SK-N-MC (cell line): ENCODE results near the gene MPG.

ENCODE experiments used
- EZH2 ChIP-seq: fragments of 200-600 bp; sonication (generic); IDR thresholded peaks from one replicate; pipeline ENCODE4 v1.6.1; 2017; ENCODE audit warnings: antibody characterized with exemption
- FOXP2 ChIP-seq: optimal IDR thresholded peaks from 2 replicates; pipeline ENCODE3; 2011; ENCODE audit warnings: mild to moderate bottlenecking, moderate library complexity; ENCODE audit not compliant: insufficient read depth; ENCODE audit errors: extremely low read length, control extremely low read depth
- POLR2AphosphoS5 ChIP-seq: IDR thresholded peaks from 2 replicates; pipeline ENCODE4 v1.6.1; 2012; ENCODE audit warnings: mild to moderate bottlenecking, low read depth, low read length, borderline replicate concordance

DNA sequence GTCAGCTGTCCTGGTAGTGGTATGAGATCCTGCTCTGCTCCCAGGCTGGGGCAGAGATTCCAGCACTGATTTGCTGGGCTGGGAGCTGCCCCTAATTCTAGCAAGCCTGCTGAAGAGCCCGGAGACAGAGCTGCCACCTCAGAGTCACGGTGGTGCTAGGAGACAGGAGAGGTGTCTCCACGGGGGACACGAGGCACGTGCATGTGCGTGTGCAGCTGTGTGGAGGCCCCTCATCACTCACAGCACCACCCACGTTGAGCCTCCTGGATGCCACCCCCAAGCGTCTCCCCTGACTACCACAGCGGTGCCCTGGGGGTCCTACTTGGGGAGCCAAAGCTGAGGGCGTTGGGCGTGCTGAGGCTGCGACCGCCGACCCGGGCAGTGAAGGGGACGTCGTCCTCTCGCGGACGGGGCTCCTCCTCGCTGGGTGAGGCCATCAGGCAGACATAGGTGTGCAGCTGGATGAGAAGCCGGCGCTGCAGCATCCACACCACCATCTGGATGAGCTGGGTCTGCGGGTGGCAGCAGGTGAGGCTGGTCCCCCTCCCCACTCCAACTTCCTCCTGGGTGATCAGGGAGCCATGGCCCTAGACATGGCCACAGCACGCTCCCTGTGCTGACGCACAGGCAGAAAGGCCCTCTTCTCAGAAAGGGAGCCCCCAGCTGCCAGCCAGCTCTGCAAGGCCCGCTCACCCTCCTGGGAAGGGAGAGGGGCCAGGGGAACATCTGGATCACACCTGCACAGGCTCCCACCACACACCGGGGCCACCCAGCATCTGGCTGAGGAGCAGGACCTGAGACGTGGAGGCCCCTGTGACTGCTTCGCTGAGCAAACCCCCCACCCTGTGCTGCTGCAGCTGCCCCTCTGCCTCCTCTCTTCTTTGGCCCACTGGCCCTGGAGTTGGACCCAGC is 11.6 kb downstream of the MPG start:
- TF ChIP-seq POLR2AphosphoS5 = no peak; the same call in 1 of the 2 replicates
- no peak for TF ChIP-seq EZH2
- TF ChIP-seq FOXP2 = no peak
